ENCODE data around the gene TMEM198.

- no peak for TF ChIP-seq CTCF (IDR thresholded peaks at IDR 0.05; ENCODE audit: poor library complexity)
- TF ChIP-seq EZH2 (IDR thresholded peaks at IDR 0.05; ENCODE audit: borderline replicate concordance), result no peak
- no peak for TF ChIP-seq EZH2phosphoT487 (IDR thresholded peaks at IDR 0.05; ENCODE audit: low read depth, severe bottlenecking, unreplicated experiment)
Observed at GRCh38 chr2:219511547-219512325, 32.1 kb upstream of the TMEM198 start.
